WTC11 (cell line): ENCODE data around the gene TMEM185B. TPM values are rescaled to one million over a fixed set of nuclear protein-coding genes. Genes with fewer than 3 reads are reported as not detected.
A peak's percentile ranks its signal among the peaks of the same experiment; 100 is the strongest.

Experiments
- ATAC-seq: fragments of 200-7000 bp; cut with Tn5 transposase; 2 replicates; pipeline ENCODE4 v1.10.0; 2021; ENCODE audit warnings: mild to moderate bottlenecking, moderate library complexity
- CTCF ChIA-PET: fragments of 300-600 bp; sonication (Branson Sonifier 250); formaldehyde crosslinking; loops from one replicate; lab custom pipeline; 2021; ENCODE audit warnings: antibody characterized with exemption; lab: Charles Lee
- POLR2A ChIA-PET: fragments of 350-600 bp; sonication (Branson Sonifier 250); formaldehyde crosslinking; loops from one replicate; lab custom pipeline; 2021; ENCODE audit warnings: antibody characterized with exemption; lab: Charles Lee
- DNase-seq: peaks from one replicate; pipeline ENCODE4 v3.0.0; 2021; ENCODE audit warnings: low spot score
- H3K27ac Mint-ChIP-seq: 2 replicates; pipeline ENCODE4 v1.8.0; 2021; ENCODE audit warnings: mixed read lengths
- H3K27me3 Mint-ChIP-seq: 2 replicates; pipeline ENCODE4 v1.8.0; 2021; ENCODE audit warnings: low read depth, mild to moderate bottlenecking, moderate library complexity, mixed read lengths
- H3K36me3 Mint-ChIP-seq: 2 replicates; pipeline ENCODE4 v1.8.0; 2021; ENCODE audit warnings: mixed read lengths
- H3K4me1 Mint-ChIP-seq: 2 replicates; pipeline ENCODE4 v1.8.0; 2022; ENCODE audit warnings: mixed read lengths
- H3K4me3 Mint-ChIP-seq: 2 replicates; pipeline ENCODE4 v1.8.0; 2021; ENCODE audit warnings: mild to moderate bottlenecking, moderate library complexity, mixed read lengths
- H3K9me3 Mint-ChIP-seq: 2 replicates; pipeline ENCODE4 v1.8.0; 2021; ENCODE audit warnings: mixed read lengths
- CDX4 ChIP-seq: fragments of 250-450 bp; sonication (Bioruptor Pico); IDR thresholded peaks from 2 replicates; pipeline ENCODE4 v1.9.0; 2021; ENCODE audit warnings: moderate library complexity, mild to moderate bottlenecking, inconsistent platforms, borderline replicate concordance
- E2F1 ChIP-seq: sonication (generic); formaldehyde crosslinking; IDR thresholded peaks from 2 replicates; pipeline ENCODE4 v1.8.0; 2022; ENCODE audit warnings: mild to moderate bottlenecking, missing genetic modification reagents
- ESRRA ChIP-seq: sonication (generic); formaldehyde crosslinking; IDR thresholded peaks from 2 replicates; pipeline ENCODE4 v1.8.1; 2022; ENCODE audit warnings: mild to moderate bottlenecking, missing genetic modification reagents, borderline replicate concordance
- ETV6 ChIP-seq: sonication (generic); formaldehyde crosslinking; IDR thresholded peaks from 2 replicates; pipeline ENCODE4 v1.8.1; 2022; ENCODE audit warnings: mild to moderate bottlenecking, missing genetic modification reagents
- GABPB1 ChIP-seq: sonication (generic); formaldehyde crosslinking; IDR thresholded peaks from 2 replicates; pipeline ENCODE4 v1.8.1; 2023; ENCODE audit warnings: mild to moderate bottlenecking, missing genetic modification reagents
- JUN ChIP-seq: sonication (generic); formaldehyde crosslinking; IDR thresholded peaks from 2 replicates; pipeline ENCODE4 v1.8.0; 2023; ENCODE audit warnings: mild to moderate bottlenecking, missing genetic modification reagents
- KAT7 ChIP-seq: sonication (generic); formaldehyde crosslinking; IDR thresholded peaks from 2 replicates; pipeline ENCODE4 v1.8.1; 2023; ENCODE audit warnings: missing genetic modification reagents, mild to moderate bottlenecking, borderline replicate concordance
- MAX ChIP-seq: sonication (generic); formaldehyde crosslinking; IDR thresholded peaks from 2 replicates; pipeline ENCODE4 v1.8.0; 2022; ENCODE audit warnings: mild to moderate bottlenecking, missing genetic modification reagents
- MXD4 ChIP-seq: fragments of 250-450 bp; sonication (Bioruptor Pico); IDR thresholded peaks from 2 replicates; pipeline ENCODE4 v1.8.0; 2021; ENCODE audit warnings: mild to moderate bottlenecking, moderate library complexity, borderline replicate concordance
- NR1H2 ChIP-seq: sonication (generic); formaldehyde crosslinking; IDR thresholded peaks from 2 replicates; pipeline ENCODE4 v1.9.0; 2021; ENCODE audit warnings: mild to moderate bottlenecking, moderate library complexity, missing genetic modification reagents
- RORB ChIP-seq: fragments of 250-450 bp; sonication (Bioruptor Pico); IDR thresholded peaks from 2 replicates; pipeline ENCODE4 v1.9.0; 2021; ENCODE audit warnings: mild to moderate bottlenecking
- SMAD3 ChIP-seq: sonication (generic); formaldehyde crosslinking; IDR thresholded peaks from 2 replicates; pipeline ENCODE4 v1.8.0; 2022; ENCODE audit warnings: missing genetic modification reagents, mild to moderate bottlenecking, borderline replicate concordance
- SOX15 ChIP-seq: fragments of 250-450 bp; sonication (Bioruptor Pico); IDR thresholded peaks from 2 replicates; pipeline ENCODE4 v1.9.0; 2021; ENCODE audit warnings: mild to moderate bottlenecking
- SP1 ChIP-seq: sonication (generic); formaldehyde crosslinking; conservative IDR thresholded peaks from 2 replicates; pipeline ENCODE4 v1.8.1; 2022; ENCODE audit warnings: missing genetic modification reagents
- ZNF532 ChIP-seq: fragments of 250-450 bp; sonication (Bioruptor Pico); IDR thresholded peaks from 2 replicates; pipeline ENCODE4 v1.9.0; 2021; ENCODE audit warnings: mild to moderate bottlenecking, borderline replicate concordance
- total RNA-seq: library from RNA; stranded (reverse); gene quantifications from 3 replicates; pipeline ENCODE4 v1.2.3, GENCODE V29; 2021
- TF ChIP-seq, protein P1 (sequence below): sonication (generic); formaldehyde crosslinking; IDR thresholded peaks from 2 replicates; pipeline ENCODE4 v1.8.1; 2022; ENCODE audit warnings: mild to moderate bottlenecking, moderate library complexity, missing genetic modification reagents

TMEM185B gene
- total RNA-seq, 1 experiment from 2014 or later, result 9.9 TPM

DNA sequence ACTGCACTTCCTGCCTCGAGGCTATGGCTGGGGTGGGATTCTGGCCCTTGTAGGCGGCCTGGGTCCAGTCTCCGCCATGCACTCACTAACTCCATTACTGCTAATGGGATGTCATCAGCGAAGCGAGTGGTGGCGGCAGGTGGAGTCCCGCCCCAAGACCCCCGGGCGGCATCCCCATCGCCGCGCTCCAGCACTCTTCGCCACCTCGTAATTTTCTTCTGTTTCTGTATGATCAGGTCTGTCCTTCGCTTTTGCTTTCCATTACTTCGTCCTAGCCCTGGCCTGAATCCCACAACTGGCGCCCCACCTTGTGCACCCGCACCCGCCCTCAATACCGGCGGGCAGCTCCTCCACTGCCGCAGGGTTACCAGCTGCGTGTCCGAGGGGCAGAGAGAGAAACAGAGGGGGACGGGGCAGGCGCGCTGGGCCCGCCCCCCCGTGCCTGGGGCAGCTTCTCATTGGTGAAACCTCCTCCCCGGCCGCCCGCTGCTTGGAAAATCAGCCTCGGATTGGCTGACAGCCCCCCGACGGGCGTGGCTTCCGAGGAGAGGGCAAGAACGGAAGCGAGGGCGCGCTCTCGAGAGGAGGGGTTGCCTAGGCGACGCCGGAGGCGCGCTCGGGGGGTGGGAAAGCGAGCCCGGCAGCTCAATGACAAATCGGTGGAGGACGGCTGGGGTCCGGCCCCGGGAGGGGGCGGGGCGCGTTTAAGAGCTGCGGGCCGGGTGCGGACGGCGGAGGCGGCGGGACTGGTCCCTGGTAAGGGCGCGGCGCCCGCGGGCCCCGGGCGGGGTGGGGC is 29.2 kb upstream of the TMEM185B start, which contains the start of gene RALB (continued):
- TF ChIP-seq, protein P1, sequence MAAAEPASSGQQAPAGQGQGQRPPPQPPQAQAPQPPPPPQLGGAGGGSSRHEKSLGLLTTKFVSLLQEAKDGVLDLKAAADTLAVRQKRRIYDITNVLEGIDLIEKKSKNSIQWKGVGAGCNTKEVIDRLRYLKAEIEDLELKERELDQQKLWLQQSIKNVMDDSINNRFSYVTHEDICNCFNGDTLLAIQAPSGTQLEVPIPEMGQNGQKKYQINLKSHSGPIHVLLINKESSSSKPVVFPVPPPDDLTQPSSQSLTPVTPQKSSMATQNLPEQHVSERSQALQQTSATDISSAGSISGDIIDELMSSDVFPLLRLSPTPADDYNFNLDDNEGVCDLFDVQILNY, result 0 out of 2 replicates have a peak, but pooled peaks have one; percentile 36
- 0 out of 2 replicates have a peak, but pooled peaks have one; percentile 17 for TF ChIP-seq GABPB1 (CRISPR knock-in tag)
- no peak for TF ChIP-seq ESRRA (CRISPR knock-in tag)
- TF ChIP-seq SMAD3 (CRISPR knock-in tag), result no peak

- H3K27me3 Mint-ChIP-seq, result peaks cover 67% of the 10 kb centered on the region
- no peaks in the 10 kb centered on the region for H3K9me3 Mint-ChIP-seq
Observed at GRCh38 chr2:120251880-120252224, 28.7 kb upstream of the TMEM185B start.

More at GRCh38 chr2:120251880-120252224, 28.7 kb upstream of the TMEM185B start:
- no peak for ATAC-seq
- no peaks in the 10 kb centered on the region for H3K36me3 Mint-ChIP-seq
- H3K4me1 Mint-ChIP-seq, result peaks cover 47% of the 10 kb centered on the region
- ChIA-PET POLR2A (interaction anchor here (0.6 to 1.4 kb wide), 6 partner anchors 24 to 823 kb away, joined by 3 to 5 read pairs (median 4); partner anchors contain the start of gene TMEM185B), CTCF (interaction anchor here (0.7 to 3.4 kb wide), 16 partner anchors 10 to 444 kb away, joined by 3 to 34 read pairs (median 3); partner anchors contain the start of gene TMEM185B)
- no peak overlapping the region for H3K27ac Mint-ChIP-seq
- no peak for DNase-seq
- TF ChIP-seq ETV6 (CRISPR knock-in tag) (no peak), CDX4 (CRISPR knock-in tag) (no peak), JUN (CRISPR knock-in tag) (no peak), NR1H2 (CRISPR knock-in tag) (no peak), MAX (CRISPR knock-in tag) (no peak), RORB (CRISPR knock-in tag) (no peak), MXD4 (no peak), KAT7 (CRISPR knock-in tag) (no peak), SOX15 (no peak), SP1 (no peak), ZNF532 (no peak), E2F1 (CRISPR knock-in tag) (no peak)
- TF ChIP-seq, all 79 proteins: peak for 0
- H3K4me3 Mint-ChIP-seq, result peak overlapping the region; percentile 99
